ENCODE results near the gene DPP6. TPM values are rescaled to one million over a fixed set of nuclear protein-coding genes. Genes with fewer than 3 reads are reported as not detected.

The DPP6 gene
- total RNA-seq, 1 experiment from 2014 or later: not detected

DNA sequence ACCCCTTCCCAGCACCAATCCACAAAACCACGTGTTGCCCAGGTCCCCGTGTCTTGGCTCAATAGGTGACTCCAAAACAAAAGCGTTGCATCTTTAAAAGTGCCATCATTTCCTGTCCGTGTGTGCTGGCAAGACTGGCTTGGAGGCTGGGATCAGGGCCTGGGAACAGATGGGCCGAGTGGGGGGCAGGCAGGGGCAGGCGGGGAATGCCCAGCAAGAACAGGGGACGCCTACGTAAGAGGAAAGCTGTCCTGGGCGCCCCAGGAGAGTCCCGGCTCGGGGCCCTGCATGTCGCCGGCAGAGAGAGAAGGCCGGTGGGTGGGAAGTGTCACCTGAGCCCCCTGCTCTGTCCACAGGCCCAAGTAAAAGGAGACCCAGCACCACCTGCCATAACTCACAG, 864.2 kb downstream of the DPP6 start:
- Histone ChIP-seq H3K27ac (ENCODE audit: low read length) (no peak overlapping the region), H3K4me1 (ENCODE audit: control insufficient read depth, insufficient read depth, low read length) (no peaks in the 10 kb centered on the region; the same call in 1 of the 2 replicates), H3K9me3 (ENCODE audit: control insufficient read depth, insufficient read depth, low read depth, low read length) (no peaks in the 10 kb centered on the region), H3K36me3 (ENCODE audit: control insufficient read depth, insufficient read depth, low read length) (no peaks in the 10 kb centered on the region), H3K27me3 (ENCODE audit: control insufficient read depth, insufficient read depth, low read length) (0 out of 2 replicates have a peak, but pooled peaks cover 2% of the 10 kb centered on the region), H3K4me3 (ENCODE audit: low read depth in 2 of 2, low read length in 2 of 2) (no peak overlapping the region)
- in situ Hi-C loops (cut with HindIII; ENCODE audit: low pct_unique_long_range_greater_than_20kb, low sequenced_read_pairs): no loop called here
- TF ChIP-seq, protein P1, sequence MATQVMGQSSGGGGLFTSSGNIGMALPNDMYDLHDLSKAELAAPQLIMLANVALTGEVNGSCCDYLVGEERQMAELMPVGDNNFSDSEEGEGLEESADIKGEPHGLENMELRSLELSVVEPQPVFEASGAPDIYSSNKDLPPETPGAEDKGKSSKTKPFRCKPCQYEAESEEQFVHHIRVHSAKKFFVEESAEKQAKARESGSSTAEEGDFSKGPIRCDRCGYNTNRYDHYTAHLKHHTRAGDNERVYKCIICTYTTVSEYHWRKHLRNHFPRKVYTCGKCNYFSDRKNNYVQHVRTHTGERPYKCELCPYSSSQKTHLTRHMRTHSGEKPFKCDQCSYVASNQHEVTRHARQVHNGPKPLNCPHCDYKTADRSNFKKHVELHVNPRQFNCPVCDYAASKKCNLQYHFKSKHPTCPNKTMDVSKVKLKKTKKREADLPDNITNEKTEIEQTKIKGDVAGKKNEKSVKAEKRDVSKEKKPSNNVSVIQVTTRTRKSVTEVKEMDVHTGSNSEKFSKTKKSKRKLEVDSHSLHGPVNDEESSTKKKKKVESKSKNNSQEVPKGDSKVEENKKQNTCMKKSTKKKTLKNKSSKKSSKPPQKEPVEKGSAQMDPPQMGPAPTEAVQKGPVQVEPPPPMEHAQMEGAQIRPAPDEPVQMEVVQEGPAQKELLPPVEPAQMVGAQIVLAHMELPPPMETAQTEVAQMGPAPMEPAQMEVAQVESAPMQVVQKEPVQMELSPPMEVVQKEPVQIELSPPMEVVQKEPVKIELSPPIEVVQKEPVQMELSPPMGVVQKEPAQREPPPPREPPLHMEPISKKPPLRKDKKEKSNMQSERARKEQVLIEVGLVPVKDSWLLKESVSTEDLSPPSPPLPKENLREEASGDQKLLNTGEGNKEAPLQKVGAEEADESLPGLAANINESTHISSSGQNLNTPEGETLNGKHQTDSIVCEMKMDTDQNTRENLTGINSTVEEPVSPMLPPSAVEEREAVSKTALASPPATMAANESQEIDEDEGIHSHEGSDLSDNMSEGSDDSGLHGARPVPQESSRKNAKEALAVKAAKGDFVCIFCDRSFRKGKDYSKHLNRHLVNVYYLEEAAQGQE (IDR thresholded peaks at IDR 0.05; ENCODE audit: insufficient read depth in 1 of 2, low read depth in 2 of 2, low read length in 1 of 2): no peak
- TF ChIP-seq SIN3A (IDR thresholded peaks at IDR 0.05; ENCODE audit: borderline replicate concordance, insufficient read depth, low read depth, low read length): no peak
- TF ChIP-seq, protein P2, sequence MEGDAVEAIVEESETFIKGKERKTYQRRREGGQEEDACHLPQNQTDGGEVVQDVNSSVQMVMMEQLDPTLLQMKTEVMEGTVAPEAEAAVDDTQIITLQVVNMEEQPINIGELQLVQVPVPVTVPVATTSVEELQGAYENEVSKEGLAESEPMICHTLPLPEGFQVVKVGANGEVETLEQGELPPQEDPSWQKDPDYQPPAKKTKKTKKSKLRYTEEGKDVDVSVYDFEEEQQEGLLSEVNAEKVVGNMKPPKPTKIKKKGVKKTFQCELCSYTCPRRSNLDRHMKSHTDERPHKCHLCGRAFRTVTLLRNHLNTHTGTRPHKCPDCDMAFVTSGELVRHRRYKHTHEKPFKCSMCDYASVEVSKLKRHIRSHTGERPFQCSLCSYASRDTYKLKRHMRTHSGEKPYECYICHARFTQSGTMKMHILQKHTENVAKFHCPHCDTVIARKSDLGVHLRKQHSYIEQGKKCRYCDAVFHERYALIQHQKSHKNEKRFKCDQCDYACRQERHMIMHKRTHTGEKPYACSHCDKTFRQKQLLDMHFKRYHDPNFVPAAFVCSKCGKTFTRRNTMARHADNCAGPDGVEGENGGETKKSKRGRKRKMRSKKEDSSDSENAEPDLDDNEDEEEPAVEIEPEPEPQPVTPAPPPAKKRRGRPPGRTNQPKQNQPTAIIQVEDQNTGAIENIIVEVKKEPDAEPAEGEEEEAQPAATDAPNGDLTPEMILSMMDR (IDR thresholded peaks at IDR 0.05): no peak
- TF ChIP-seq POLR2AphosphoS5 (IDR thresholded peaks at IDR 0.05; ENCODE audit: low read depth, low read length): no peak
- TF ChIP-seq TCF7L2 (IDR thresholded peaks at IDR 0.05; ENCODE audit: low read depth, low read length): no peak
- intact Hi-C loops (cut with micrococcal nuclease; ENCODE audit: unreplicated experiment): no loop called here
- POLR2A ChIA-PET: no interaction called here
- BruUV-seq (replicated peaks): no TSS peak
- ATAC-seq (no peak), DNase-seq (ENCODE audit: low read depth, low spot score) (no peak)
- CTCF ChIA-PET: no interaction called here

GRCh38 chr7:154916856-154917807, 864.9 kb downstream of the DPP6 start:
- in situ Hi-C loops (cut with HindIII; ENCODE audit: low pct_unique_long_range_greater_than_20kb, low sequenced_read_pairs) (no loop called here), intact Hi-C loops (cut with micrococcal nuclease; ENCODE audit: unreplicated experiment) (no loop called here)
- ATAC-seq (no peak), DNase-seq (ENCODE audit: low read depth, low spot score) (no peak)
- TF ChIP-seq POLR2AphosphoS5 (IDR thresholded peaks at IDR 0.05; ENCODE audit: low read depth, low read length): no peak
- TF ChIP-seq, protein P1 (IDR thresholded peaks at IDR 0.05; ENCODE audit: insufficient read depth in 1 of 2, low read depth in 2 of 2, low read length in 1 of 2): no peak
- no peak for TF ChIP-seq TCF7L2 (IDR thresholded peaks at IDR 0.05; ENCODE audit: low read depth, low read length)
- TF ChIP-seq SIN3A (IDR thresholded peaks at IDR 0.05; ENCODE audit: borderline replicate concordance, insufficient read depth, low read depth, low read length): no peak
- TF ChIP-seq, protein P2 (IDR thresholded peaks at IDR 0.05): no peak
- H3K27me3 ChIP-seq (ENCODE audit: control insufficient read depth, insufficient read depth, low read length): 0 out of 2 replicates have a peak, but pooled peaks cover 2% of the 10 kb centered on the region
- H3K36me3 ChIP-seq (ENCODE audit: control insufficient read depth, insufficient read depth, low read length): no peaks in the 10 kb centered on the region
- no peak overlapping the region for H3K27ac ChIP-seq (ENCODE audit: low read length)
- no peaks in the 10 kb centered on the region; the same call in 1 of the 2 replicates for H3K4me1 ChIP-seq (ENCODE audit: control insufficient read depth, insufficient read depth, low read length)
- no peak overlapping the region for H3K4me3 ChIP-seq (ENCODE audit: low read depth in 2 of 2, low read length in 2 of 2)
- POLR2A ChIA-PET: no interaction called here
- H3K9me3 ChIP-seq (ENCODE audit: control insufficient read depth, insufficient read depth, low read depth, low read length): no peaks in the 10 kb centered on the region
- BruUV-seq (replicated peaks): no TSS peak
- CTCF ChIA-PET: interaction anchor here (0.6 kb wide), 1 partner anchor 399 kb away, joined by 3 read pairs; no protein-coding TSS in a partner anchor

All from Panc1 (cell line).